Neural progenitor cell (in vitro differentiated cells): ENCODE data around the gene CCDC185. TPM values are rescaled to one million over a fixed set of nuclear protein-coding genes. Genes with fewer than 3 reads are reported as not detected.

Experiments used
- DNase-seq: peaks from one replicate; pipeline ENCODE4 v3.0.0-alpha.2; 2016; ENCODE audit warnings: low spot score
- H2AFZ ChIP-seq: fragments of 200-600 bp; sonication (generic); replicated peaks from 2 replicates; pipeline ENCODE4 v1.6.1; 2016; ENCODE audit warnings: antibody characterized with exemption
- H3F3A ChIP-seq: fragments of 200-600 bp; sonication (generic); 2 replicates; pipeline ENCODE4 v1.6.1; 2016; ENCODE audit warnings: antibody characterized with exemption, low read depth
- H3K27ac ChIP-seq: fragments of 200-600 bp; sonication (generic); 2 replicates; pipeline ENCODE4 v1.5.1; 2016; ENCODE audit warnings: mild to moderate bottlenecking
- H3K27me3 ChIP-seq: fragments of 200-600 bp; sonication (generic); 2 replicates; pipeline ENCODE4 v1.6.1; 2016; ENCODE audit warnings: mild to moderate bottlenecking, moderate library complexity
- H3K36me3 ChIP-seq: fragments of 200-600 bp; sonication (generic); 2 replicates; pipeline ENCODE4 v1.5.1; 2016
- H3K4me1 ChIP-seq: fragments of 200-600 bp; sonication (generic); 2 replicates; pipeline ENCODE4 v1.6.1; 2016; ENCODE audit warnings: mixed run types
- H3K4me2 ChIP-seq: fragments of 200-600 bp; sonication (generic); 2 replicates; pipeline ENCODE4 v1.6.1; 2016
- H3K4me3 ChIP-seq: fragments of 200-600 bp; sonication (generic); 2 replicates; pipeline ENCODE4 v1.5.1; 2016
- H3K79me2 ChIP-seq: fragments of 200-600 bp; sonication (generic); 2 replicates; pipeline ENCODE4 v1.6.1; 2016; ENCODE audit warnings: low read depth
- H3K9ac ChIP-seq: fragments of 200-600 bp; sonication (generic); 2 replicates; pipeline ENCODE4 v1.6.1; 2016
- H3K9me3 ChIP-seq: fragments of 200-600 bp; sonication (generic); 2 replicates; pipeline ENCODE4 v1.5.1; 2016; ENCODE audit warnings: low read depth
- H4K20me1 ChIP-seq: fragments of 200-600 bp; sonication (generic); 2 replicates; pipeline ENCODE4 v1.6.1; 2016; ENCODE audit warnings: low read depth
- H3K27ac Mint-ChIP-seq: 3 replicates; pipeline ENCODE4 v1.8.0; 2021; ENCODE audit warnings: mixed read lengths
- H3K27me3 Mint-ChIP-seq: 2 replicates; pipeline ENCODE4 v1.8.0; 2022; ENCODE audit warnings: low read depth, mild to moderate bottlenecking, inconsistent platforms, moderate library complexity, mixed read lengths; ENCODE audit not compliant: insufficient read depth
- H3K36me3 Mint-ChIP-seq: 3 replicates; pipeline ENCODE4 v1.8.0; 2021; ENCODE audit warnings: mixed read lengths
- H3K4me1 Mint-ChIP-seq: 3 replicates; pipeline ENCODE4 v1.8.0; 2021; ENCODE audit warnings: mixed read lengths
- H3K4me3 Mint-ChIP-seq: 3 replicates; pipeline ENCODE4 v1.8.0; 2021; ENCODE audit warnings: mild to moderate bottlenecking, moderate library complexity, mixed read lengths
- H3K9me3 Mint-ChIP-seq: 3 replicates; pipeline ENCODE4 v1.8.0; 2020; ENCODE audit warnings: mixed read lengths
- CTCF ChIP-seq: fragments of 200-600 bp; sonication (generic); IDR thresholded peaks from 2 replicates; pipeline ENCODE4 v1.5.1; 2017; ENCODE audit warnings: antibody characterized with exemption, mild to moderate bottlenecking
- EZH2 ChIP-seq: fragments of 200-600 bp; sonication (generic); IDR thresholded peaks from 2 replicates; pipeline ENCODE4 v1.6.1; 2017; ENCODE audit warnings: antibody characterized with exemption, mild to moderate bottlenecking, moderate library complexity
- EZH2phosphoT487 ChIP-seq: fragments of 200-600 bp; sonication (generic); IDR thresholded peaks from 2 replicates; pipeline ENCODE4 v1.6.1; 2017; ENCODE audit warnings: antibody characterized with exemption
- total RNA-seq: library from RNA; depleted of rRNA; stranded (reverse); fragments of >200 nt; gene quantifications from 2 replicates; pipeline ENCODE4 v1.2.3, GENCODE V29; 2015; ENCODE audit warnings: low replicate concordance

The CCDC185 gene
- total RNA-seq = not detected in 2 replicates

DNA sequence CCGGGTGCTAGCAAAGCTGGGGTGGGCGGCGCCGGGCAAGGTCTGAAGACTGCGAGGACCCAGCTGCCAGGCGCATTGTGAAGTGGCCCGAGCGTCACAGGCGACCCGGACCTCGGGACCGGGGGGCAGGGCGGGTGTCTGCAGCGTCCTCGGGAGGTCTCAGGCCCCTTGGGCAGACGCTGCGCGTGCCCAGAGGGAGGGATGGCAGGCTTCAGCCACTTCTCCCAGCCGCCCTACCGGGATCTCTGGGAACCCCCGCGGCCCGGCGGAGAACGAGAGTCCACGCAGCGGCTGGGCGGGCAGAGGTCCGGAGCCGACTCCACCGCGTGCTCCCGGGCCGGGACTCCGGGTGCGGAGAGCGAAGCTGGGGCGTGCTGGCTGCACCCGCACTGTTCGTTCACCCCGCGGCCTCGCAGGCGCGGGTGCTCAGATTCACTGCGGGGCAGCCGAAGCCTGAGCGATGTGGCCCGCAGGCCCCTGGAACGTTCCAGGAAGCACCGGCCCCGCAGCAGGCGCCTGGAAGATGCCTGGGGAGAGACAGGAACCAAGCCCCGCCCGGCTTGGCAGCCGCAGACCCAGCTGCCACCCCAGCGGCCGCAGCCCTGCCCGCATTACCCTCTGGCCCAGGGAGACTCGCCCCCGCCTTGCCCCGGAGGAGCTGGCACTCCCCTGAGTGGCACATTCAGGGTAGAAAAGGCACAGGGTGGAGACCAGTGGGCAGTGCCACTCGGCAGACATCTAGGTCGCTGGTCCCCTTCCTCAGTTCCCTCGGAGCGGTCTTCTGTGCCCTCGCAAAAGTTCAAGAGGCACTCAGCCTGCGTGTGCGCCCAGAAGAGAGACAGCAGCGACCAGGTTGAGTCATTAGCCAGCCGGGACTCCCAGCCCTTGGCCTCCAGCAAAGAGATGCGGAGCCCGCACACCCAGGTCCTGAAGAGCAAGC lies at the start of gene CCDC185:
Gene CCDC185 (plus strand): TSS at position 141 of the 940 bp plus-strand sequence. CDS start 61 bp downstream, at position 202.
- TF ChIP-seq CTCF = no peak
- no peak for TF ChIP-seq EZH2phosphoT487
- no peak for TF ChIP-seq EZH2
- Mint-ChIP-seq H3K4me1 (no peaks in the 10 kb centered on the region), H3K27ac (no peak within 1 kb of the TSS), H3K4me3 (no peak within 1 kb of the TSS), H3K9me3 (peaks cover 3% of the 10 kb centered on the region), H3K27me3 (peaks cover 11% of the 10 kb centered on the region), H3K36me3 (no peaks in the 10 kb centered on the region)
- no peak within 1 kb of the TSS for H3K27ac ChIP-seq
- DNase-seq = no peak
- H3K36me3 ChIP-seq = no peaks in the 10 kb centered on the region
- H3K79me2 ChIP-seq = no peaks in the 10 kb centered on the region
- H3F3A ChIP-seq = no peaks in the 10 kb centered on the region
- no peak within 1 kb of the TSS for H3K9ac ChIP-seq
- no peaks in the 10 kb centered on the region for H3K9me3 ChIP-seq
- H2AFZ ChIP-seq = no peak within 1 kb of the TSS
- H4K20me1 ChIP-seq = no peaks in the 10 kb centered on the region
- no peaks in the 10 kb centered on the region for H3K4me1 ChIP-seq
- no peaks in the 10 kb centered on the region for H3K27me3 ChIP-seq
- no peak within 1 kb of the TSS for H3K4me2 ChIP-seq
- H3K4me3 ChIP-seq = no peak within 1 kb of the TSS

- Histone ChIP-seq H3K4me2 (no peak overlapping the region), H3K79me2 (no peaks in the 10 kb centered on the region), H3F3A (peaks cover 9% of the 10 kb centered on the region), H4K20me1 (no peaks in the 10 kb centered on the region), H3K4me1 (peaks cover 17% of the 10 kb centered on the region), H3K9ac (no peak overlapping the region), H3K4me3 (no peak overlapping the region), H3K36me3 (no peaks in the 10 kb centered on the region), H3K27ac (no peak overlapping the region), H3K9me3 (no peaks in the 10 kb centered on the region), H3K27me3 (no peaks in the 10 kb centered on the region), H2AFZ (no peak overlapping the region)
- H3K4me3 Mint-ChIP-seq = no peak overlapping the region
- DNase-seq = no peak
- peaks cover 6% of the 10 kb centered on the region for H3K27me3 Mint-ChIP-seq
- peaks cover 8% of the 10 kb centered on the region for H3K4me1 Mint-ChIP-seq
- no peak overlapping the region for H3K27ac Mint-ChIP-seq
- no peaks in the 10 kb centered on the region for H3K36me3 Mint-ChIP-seq
- no peaks in the 10 kb centered on the region for H3K9me3 Mint-ChIP-seq
- no peak for TF ChIP-seq CTCF
- no peak for TF ChIP-seq EZH2phosphoT487
- no peak for TF ChIP-seq EZH2
Observed at GRCh38 chr1:223343692-223344091, 49.5 kb upstream of the CCDC185 start.

DNA sequence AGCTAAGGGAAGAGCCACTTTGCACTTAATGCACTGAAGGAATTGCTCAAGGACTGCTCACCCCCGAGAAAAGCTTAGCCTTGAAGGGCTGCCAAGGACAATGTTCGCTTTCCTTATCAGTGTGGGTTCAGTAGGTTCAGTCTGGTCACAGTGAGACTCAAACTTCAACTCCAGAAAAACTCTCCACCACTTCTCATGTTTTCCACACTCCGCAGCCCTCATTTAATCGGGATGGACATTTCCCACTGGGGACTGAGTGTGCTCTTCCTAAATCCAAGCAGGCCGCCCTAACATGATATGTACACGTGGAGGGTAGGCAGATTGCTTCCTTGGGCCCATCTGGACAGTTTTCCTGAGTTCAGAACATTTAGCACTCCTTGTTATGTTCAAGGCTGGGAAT lies 48.7 kb upstream of the CCDC185 start:
- Histone ChIP-seq H4K20me1 (no peaks in the 10 kb centered on the region), H3K27me3 (no peaks in the 10 kb centered on the region), H3K36me3 (no peaks in the 10 kb centered on the region), H3K4me2 (no peak overlapping the region), H3K4me1 (peaks cover 16% of the 10 kb centered on the region), H3K9ac (no peak overlapping the region), H2AFZ (no peak overlapping the region), H3K79me2 (no peaks in the 10 kb centered on the region), H3K9me3 (no peaks in the 10 kb centered on the region), H3F3A (peaks cover 8% of the 10 kb centered on the region), H3K4me3 (no peak overlapping the region), H3K27ac (no peak overlapping the region)
- H3K27ac Mint-ChIP-seq = no peak overlapping the region
- no peak for DNase-seq
- H3K36me3 Mint-ChIP-seq = no peaks in the 10 kb centered on the region
- no peak overlapping the region for H3K4me3 Mint-ChIP-seq
- no peaks in the 10 kb centered on the region for H3K9me3 Mint-ChIP-seq
- peaks cover 6% of the 10 kb centered on the region for H3K27me3 Mint-ChIP-seq
- peaks cover 3% of the 10 kb centered on the region for H3K4me1 Mint-ChIP-seq
- TF ChIP-seq EZH2 (no peak), CTCF (no peak), EZH2phosphoT487 (no peak)
